Measurements from ENCODE around the gene AIPL1. TPM values are rescaled to one million over a fixed set of nuclear protein-coding genes. Genes with fewer than 3 reads are reported as not detected.

The AIPL1 gene
- polyA plus RNA-seq, 1 donor (not counting 4 experiments of a cell fraction or from before 2014, with no cell fraction given): not detected

DNA sequence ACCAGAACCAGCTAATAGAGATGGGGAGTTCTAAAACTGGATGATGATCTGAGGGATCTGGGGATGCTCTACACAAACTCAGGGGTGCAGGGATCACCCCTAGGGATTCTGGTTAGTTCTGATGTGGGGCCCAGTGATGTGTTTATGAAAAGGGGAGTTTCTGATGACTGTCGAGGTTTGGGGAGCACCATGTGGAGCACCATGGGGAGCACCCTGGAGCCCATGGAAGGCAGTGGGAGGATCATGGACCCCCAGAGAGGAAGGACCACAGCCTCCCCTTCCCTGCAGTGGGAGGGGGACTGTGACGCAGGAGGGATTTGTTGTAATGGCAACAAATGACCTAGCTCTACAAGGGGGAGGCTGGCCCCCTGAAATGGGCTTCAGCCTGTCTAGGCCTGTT, 27.8 kb upstream of the AIPL1 start:
- no peak overlapping the region for H3K9ac ChIP-seq (ENCODE audit: control insufficient read depth, extremely low read depth, insufficient read depth, low read length)
- H3K27me3 ChIP-seq (ENCODE audit: control insufficient read depth, extremely low read depth, insufficient read depth, low read length): no peaks in the 10 kb centered on the region
- no peaks in the 10 kb centered on the region for H4K20me1 ChIP-seq (ENCODE audit: control insufficient read depth, extremely low read depth, insufficient read depth, low read length)
- H3K9me3 ChIP-seq (ENCODE audit: control insufficient read depth, low read depth, low read length): no peaks in the 10 kb centered on the region
- DNase-seq (ENCODE audit: low read depth, low spot score): no peak
- no peak for FAIRE-seq
- H3K4me1 ChIP-seq (ENCODE audit: control insufficient read depth, extremely low read depth, insufficient read depth, low read length): no peaks in the 10 kb centered on the region
- H3K4me3 ChIP-seq (ENCODE audit: control insufficient read depth in 2 of 3, extremely low read depth in 1 of 3, insufficient read depth in 2 of 3, low read depth in 1 of 3, low read length in 3 of 3): no peak overlapping the region
- no peak overlapping the region for H3K4me2 ChIP-seq (ENCODE audit: control insufficient read depth, extremely low read depth, insufficient read depth, low read depth, low read length)
- no peak for TF ChIP-seq EZH2 (IDR thresholded peaks at IDR 0.05; ENCODE audit: low read length)
- TF ChIP-seq, protein P1, sequence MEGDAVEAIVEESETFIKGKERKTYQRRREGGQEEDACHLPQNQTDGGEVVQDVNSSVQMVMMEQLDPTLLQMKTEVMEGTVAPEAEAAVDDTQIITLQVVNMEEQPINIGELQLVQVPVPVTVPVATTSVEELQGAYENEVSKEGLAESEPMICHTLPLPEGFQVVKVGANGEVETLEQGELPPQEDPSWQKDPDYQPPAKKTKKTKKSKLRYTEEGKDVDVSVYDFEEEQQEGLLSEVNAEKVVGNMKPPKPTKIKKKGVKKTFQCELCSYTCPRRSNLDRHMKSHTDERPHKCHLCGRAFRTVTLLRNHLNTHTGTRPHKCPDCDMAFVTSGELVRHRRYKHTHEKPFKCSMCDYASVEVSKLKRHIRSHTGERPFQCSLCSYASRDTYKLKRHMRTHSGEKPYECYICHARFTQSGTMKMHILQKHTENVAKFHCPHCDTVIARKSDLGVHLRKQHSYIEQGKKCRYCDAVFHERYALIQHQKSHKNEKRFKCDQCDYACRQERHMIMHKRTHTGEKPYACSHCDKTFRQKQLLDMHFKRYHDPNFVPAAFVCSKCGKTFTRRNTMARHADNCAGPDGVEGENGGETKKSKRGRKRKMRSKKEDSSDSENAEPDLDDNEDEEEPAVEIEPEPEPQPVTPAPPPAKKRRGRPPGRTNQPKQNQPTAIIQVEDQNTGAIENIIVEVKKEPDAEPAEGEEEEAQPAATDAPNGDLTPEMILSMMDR (optimal IDR thresholded peaks at IDR 0.05 in 1 of 3, IDR thresholded peaks at IDR 0.05 in 1 of 3, conservative IDR thresholded peaks at IDR 0.05 in 1 of 3; ENCODE audit: extremely low read depth in 1 of 3, insufficient read depth in 2 of 3, low read length in 3 of 3): no peak
- no peaks in the 10 kb centered on the region for H3K79me2 ChIP-seq (ENCODE audit: control insufficient read depth, insufficient read depth, low read length)
- no peaks in the 10 kb centered on the region for H3K9me1 ChIP-seq (ENCODE audit: control insufficient read depth, extremely low read depth, insufficient read depth, low read length)
- no peak overlapping the region for H2AFZ ChIP-seq (ENCODE audit: control insufficient read depth, low read length)
- dilution Hi-C loops (cut with MboI; ENCODE audit: extremely low pct_ligation_motif_present, low sequenced_read_pairs): no loop called here
- no peak overlapping the region for H3K27ac ChIP-seq (ENCODE audit: control insufficient read depth, insufficient read depth, low read length)
- peaks cover 0 to 6% of the 10 kb centered on the region in 2 experiments for H3K36me3 ChIP-seq (ENCODE audit: control insufficient read depth in 2 of 2, extremely low read depth in 1 of 2, insufficient read depth in 2 of 2, low read length in 2 of 2)

DNA sequence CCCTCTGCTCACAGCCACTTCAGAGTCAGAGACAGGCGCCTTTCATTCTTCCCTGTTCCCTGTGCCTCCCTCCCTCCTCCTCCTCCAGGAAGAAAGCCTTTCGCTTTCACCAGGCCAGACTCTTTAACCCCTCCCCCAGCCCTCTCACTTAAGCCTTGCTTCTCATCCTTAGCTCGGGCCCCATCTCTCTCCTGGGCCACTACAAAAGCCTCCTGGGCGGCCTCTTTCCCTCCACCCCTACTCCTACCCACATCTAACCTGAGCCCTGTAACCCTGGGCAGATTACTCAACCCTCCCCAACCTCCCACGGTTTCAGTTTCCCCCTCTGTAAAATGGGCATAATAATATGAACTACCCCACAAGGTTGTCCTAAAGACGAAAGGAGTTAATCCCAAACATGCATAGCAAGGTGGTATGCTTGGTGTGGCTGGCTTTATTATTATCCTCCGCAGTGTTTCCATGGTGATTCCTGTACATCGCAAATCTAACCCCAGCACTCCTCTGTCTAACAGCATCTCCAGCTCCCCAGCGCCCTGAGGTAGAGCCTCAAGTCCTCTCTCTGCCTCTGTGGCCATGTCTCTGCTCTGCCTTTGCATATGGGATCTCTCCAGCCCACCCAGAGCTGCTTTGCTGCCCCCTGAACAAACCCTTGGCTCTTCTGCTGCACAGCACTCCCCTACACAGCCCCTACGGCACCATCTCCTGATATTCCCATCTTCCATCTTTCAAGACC, 27.0 kb upstream of the AIPL1 start:
- Histone ChIP-seq H3K4me1 (ENCODE audit: control insufficient read depth, extremely low read depth, insufficient read depth, low read length) (peaks cover 3% of the 10 kb centered on the region), H3K9me1 (ENCODE audit: control insufficient read depth, extremely low read depth, insufficient read depth, low read length) (no peaks in the 10 kb centered on the region), H3K9ac (ENCODE audit: control insufficient read depth, extremely low read depth, insufficient read depth, low read length) (no peak overlapping the region), H3K27ac (ENCODE audit: control insufficient read depth, insufficient read depth, low read length) (no peak overlapping the region), H3K4me2 (ENCODE audit: control insufficient read depth, extremely low read depth, insufficient read depth, low read depth, low read length) (no peak overlapping the region), H3K9me3 (ENCODE audit: control insufficient read depth, low read depth, low read length) (no peaks in the 10 kb centered on the region), H4K20me1 (ENCODE audit: control insufficient read depth, extremely low read depth, insufficient read depth, low read length) (no peaks in the 10 kb centered on the region), H3K36me3 (ENCODE audit: control insufficient read depth in 2 of 2, extremely low read depth in 1 of 2, insufficient read depth in 2 of 2, low read length in 2 of 2) (peaks cover 0 to 6% of the 10 kb centered on the region in 2 experiments), H3K4me3 (ENCODE audit: control insufficient read depth in 2 of 3, extremely low read depth in 1 of 3, insufficient read depth in 2 of 3, low read depth in 1 of 3, low read length in 3 of 3) (no peak overlapping the region), H2AFZ (ENCODE audit: control insufficient read depth, low read length) (no peak overlapping the region), H3K27me3 (ENCODE audit: control insufficient read depth, extremely low read depth, insufficient read depth, low read length) (no peaks in the 10 kb centered on the region), H3K79me2 (ENCODE audit: control insufficient read depth, insufficient read depth, low read length) (no peaks in the 10 kb centered on the region)
- FAIRE-seq: no peak
- dilution Hi-C loops (cut with MboI; ENCODE audit: extremely low pct_ligation_motif_present, low sequenced_read_pairs): no loop called here
- DNase-seq (ENCODE audit: low read depth, low spot score): no peak
- no peak for TF ChIP-seq EZH2 (IDR thresholded peaks at IDR 0.05; ENCODE audit: low read length)
- TF ChIP-seq, protein P1 (optimal IDR thresholded peaks at IDR 0.05 in 1 of 3, IDR thresholded peaks at IDR 0.05 in 1 of 3, conservative IDR thresholded peaks at IDR 0.05 in 1 of 3; ENCODE audit: extremely low read depth in 1 of 3, insufficient read depth in 2 of 3, low read length in 3 of 3): no peak
